Transverse colon (tissue), 4 donors: ENCODE measurements around the gene JARID2. TPM values are rescaled to one million over a fixed set of nuclear protein-coding genes. Genes with fewer than 3 reads are reported as not detected.

ENCODE experiments used
- DNase-seq: peaks from one replicate; pipeline ENCODE4 v3.0.0-alpha.2; 2019
- H3K27ac ChIP-seq, 4 donors: fragments of 200-600 bp; sonication (generic); 2 replicates each; pipeline ENCODE4 v1.5.1; 2016 to 2018; ENCODE audit warnings: inconsistent platforms in 4 of 4
- H3K27me3 ChIP-seq: fragments of 200-600 bp; sonication (generic); 2 replicates; pipeline ENCODE4 v1.5.1; 2017; ENCODE audit warnings: inconsistent platforms
- H3K36me3 ChIP-seq, 4 donors: fragments of 200-600 bp; sonication (generic); 2 replicates each; pipeline ENCODE4 v1.5.1; 2017 to 2019; ENCODE audit warnings: inconsistent platforms in 4 of 4
- H3K4me1 ChIP-seq, 4 donors: fragments of 200-600 bp; sonication (generic); 2 replicates each; pipeline ENCODE4 v1.5.1; 2017 to 2020; ENCODE audit warnings: inconsistent platforms in 4 of 4
- H3K4me3 ChIP-seq, 4 donors: fragments of 200-600 bp; sonication (generic); 1 replicate in 1 of 4; 2 replicates in 3 of 4; pipeline versions ENCODE4 v1.5.1 to v1.6.1; 2017 to 2019; ENCODE audit warnings: inconsistent platforms in 4 of 4
- H3K9me3 ChIP-seq, 2 donors: fragments of 200-600 bp; sonication (generic); 2 replicates each; pipeline ENCODE4 v1.5.1; 2017 to 2019; ENCODE audit warnings: inconsistent platforms in 2 of 2
- CTCF ChIP-seq, 5 experiments: fragments of 200-600 bp in 3 of 5; fragments of 450-650 bp in 2 of 5; sonication (generic) in 3 of 5; IDR thresholded peaks; 1 replicate in 2 of 5; 2 replicates in 3 of 5; pipeline ENCODE4 v1.5.1; 2016 to 2017; ENCODE audit warnings: antibody characterized with exemption in 5 of 5, inconsistent platforms in 3 of 5, mild to moderate bottlenecking in 2 of 5, moderate library complexity in 1 of 5
- EP300 ChIP-seq: sonication (generic); formaldehyde crosslinking; IDR thresholded peaks from one replicate; pipeline ENCODE4 v1.6.1; 2017; ENCODE audit warnings: antibody characterized with exemption, low read depth
- POLR2A ChIP-seq: fragments of 450-650 bp; IDR thresholded peaks from one replicate; pipeline ENCODE4 v1.6.1; 2016; ENCODE audit warnings: antibody characterized with exemption, mild to moderate bottlenecking, moderate library complexity
- POLR2AphosphoS5 ChIP-seq, 3 donors: sonication (generic); formaldehyde crosslinking; IDR thresholded peaks; one replicate each; pipeline ENCODE4 v1.6.1; 2016; ENCODE audit warnings: antibody characterized with exemption in 3 of 3
- WGBS, 2 donors: methylation state at CpG; one replicate each; pipeline ENCODE4 v1.1.5; 2018; ENCODE audit warnings: low coverage in 1 of 2; 5-methylcytosine and 5-hydroxymethylcytosine counted together
- in situ Hi-C, 4 donors: fragments of 200-750 bp; cut with MboI; loops; one replicate each; pipeline versions ENCODE4 v1.15.0 to v1.15.1; 2017; ENCODE audit warnings: low sequenced_read_pairs in 3 of 4, low pct_ligation_motif_present in 1 of 4, low pct_unique_long_range_greater_than_20kb in 1 of 4
- intact Hi-C: fragments of 100-400 bp; cut with DNase I; formaldehyde crosslinking; loops from one replicate; pipeline ENCODE4 v1.15.1; 2023; ENCODE audit warnings: low total_unique reads
- total RNA-seq, 4 donors: library from RNA; depleted of rRNA; stranded (reverse); fragments of >200 nt; gene quantifications; one replicate each; pipeline ENCODE4 v1.1.0, GENCODE V29; 2016

JARID2 gene
- total RNA-seq, 4 donors from 2014 or later: 9.4 to 18.7 (median 10.9) TPM

DNA sequence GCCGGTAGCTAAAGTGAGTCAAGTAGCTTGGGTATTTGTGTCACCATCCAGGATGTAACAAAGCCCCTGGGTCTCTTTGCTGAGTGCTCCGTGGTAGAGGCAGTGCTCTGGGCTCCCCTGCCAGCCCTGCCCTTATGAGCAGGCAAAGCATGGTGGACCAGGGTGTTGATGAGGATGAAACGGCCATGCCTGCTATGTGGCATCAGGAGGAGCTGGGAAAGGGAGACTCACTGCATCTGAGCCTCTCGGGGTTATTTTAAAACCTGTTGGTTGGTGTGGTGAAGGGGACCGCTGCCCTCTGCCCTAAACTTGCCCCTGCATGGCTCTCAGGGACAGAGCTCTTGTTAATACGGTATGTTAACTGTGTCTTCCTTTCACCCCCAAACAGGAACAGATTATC, 273.8 kb downstream of the JARID2 start:
- intact Hi-C loops (no loop called here), in situ Hi-C loops (loop anchor here in 1 of 4 donors (25.0 kb wide), 1 partner anchor 93 kb away; no protein-coding TSS in a partner anchor)

DNA sequence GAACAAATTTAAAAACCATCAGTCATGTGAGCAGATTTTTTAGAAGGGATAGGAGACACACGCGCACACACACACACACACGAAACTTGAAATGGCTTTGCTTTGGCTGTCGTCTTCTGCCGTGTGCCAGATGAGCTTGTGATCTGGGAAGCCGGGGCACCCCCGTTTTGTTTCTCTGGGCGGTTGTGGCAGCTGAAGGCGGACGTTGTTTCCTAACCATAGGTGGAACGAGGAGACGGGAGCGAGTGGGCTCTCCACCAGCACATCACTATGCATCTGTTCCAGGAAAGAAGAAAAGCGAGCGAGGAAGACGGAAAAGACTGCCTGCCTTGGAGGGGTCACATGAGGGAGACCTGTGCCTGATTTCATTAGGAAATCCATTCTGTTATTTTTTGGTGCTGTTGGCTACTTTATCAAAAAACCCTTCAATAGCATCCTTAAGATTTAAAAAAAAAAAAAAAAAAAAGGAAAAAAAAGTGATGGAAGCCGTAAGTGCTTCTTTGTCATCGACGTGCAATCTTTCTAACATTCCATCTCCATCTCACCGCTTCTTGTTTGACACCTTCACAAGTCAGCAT, 274.8 kb downstream of the JARID2 start:
- TF ChIP-seq POLR2A (no peak), CTCF (IDR thresholded peaks at IDR 0.05) (no peak), EP300 (no peak), POLR2AphosphoS5 (IDR thresholded peaks at IDR 0.05) (no peak)
- Histone ChIP-seq H3K27ac (peak overlapping the region in 1 of 4 donors; percentile 1), H3K4me3 (no peak overlapping the region), H3K27me3 (no peaks in the 10 kb centered on the region), H3K9me3 (no peaks in the 10 kb centered on the region), H3K4me1 (peaks cover 0 to 8% (median 3%) of the 10 kb centered on the region in 4 donors), H3K36me3 (peaks cover 0 to 22% (median 5%) of the 10 kb centered on the region in 4 donors)
- no peak for DNase-seq
- 93 to 96% methylated on average over 12 to 20 of the region's 20 CpGs for WGBS, 2 donors
- in situ Hi-C loops (loop anchor here in 1 of 4 donors (25.0 kb wide), 1 partner anchor 92 kb away; no protein-coding TSS in a partner anchor), intact Hi-C loops (no loop called here)

More for the DNA sequence above, 273.8 kb downstream of the JARID2 start:
- no peaks in the 10 kb centered on the region for H3K9me3 ChIP-seq
- DNase-seq: no peak
- no peaks in the 10 kb centered on the region for H3K27me3 ChIP-seq
- no peak overlapping the region for H3K27ac ChIP-seq
- TF ChIP-seq POLR2A (no peak), CTCF (IDR thresholded peaks at IDR 0.05) (no peak)
- WGBS, 2 donors: 83% methylated on average over 6 of the region's 6 CpGs; no CpG with 5 or more reads in 1 of the 2 donors
- H3K4me1 ChIP-seq: peaks cover 0 to 8% (median 3%) of the 10 kb centered on the region in 4 donors
- H3K4me3 ChIP-seq: no peak overlapping the region
- H3K36me3 ChIP-seq: peaks cover 0 to 22% (median 5%) of the 10 kb centered on the region in 4 donors

GRCh38 chr6:15521582-15521981, 275.7 kb downstream of the JARID2 start:
- peaks cover 0 to 22% (median 5%) of the 10 kb centered on the region in 4 donors for H3K36me3 ChIP-seq
- in situ Hi-C loops: loop anchor here in 1 of 4 donors (25.0 kb wide), 1 partner anchor 91 kb away; no protein-coding TSS in a partner anchor
- peak overlapping the region in 2 of 4 donors; percentile 1 to 39 for H3K27ac ChIP-seq

More at GRCh38 chr6:15521582-15521981, 275.7 kb downstream of the JARID2 start:
- TF ChIP-seq EP300 (no peak), CTCF (IDR thresholded peaks at IDR 0.05) (no peak), POLR2AphosphoS5 (IDR thresholded peaks at IDR 0.05) (peak in 1 of 3 donors; percentile 22), POLR2A (no peak)
- H3K4me3 ChIP-seq: no peak overlapping the region
- whole genome bisulfite sequencing, 2 donors: 63 to 66% methylated on average over 6 of the region's 6 CpGs
- H3K27me3 ChIP-seq: no peaks in the 10 kb centered on the region
- H3K9me3 ChIP-seq: no peaks in the 10 kb centered on the region
- DNase-seq: no peak
- intact Hi-C loops: no loop called here
- peaks cover 0 to 8% (median 3%) of the 10 kb centered on the region in 4 donors for H3K4me1 ChIP-seq
